GM21381 (cell line): Measurements from ENCODE around the gene MGAT2.
"Not testable (repeated sequence)": the region's sequence is repeated elsewhere in the genome, so short reads cannot be mapped to it uniquely, and the experiment has no call there.

ENCODE experiments used
- ATAC-seq: cut with Tn5 transposase; IDR thresholded peaks from one replicate; pipeline ENCODE4 v1.9.1; 2021; ENCODE audit warnings: mild to moderate bottlenecking, moderate library complexity; ENCODE audit not compliant: unreplicated experiment

The MGAT2 gene

GRCh38 chr14:49620182-49621113 is at the start of gene MGAT2, which contains the start of gene RPL36AL:
Gene MGAT2 (plus strand): TSS chr14:49620799. CDS start chr14:49621269, 470 bp downstream.
Gene RPL36AL (minus strand): TSS chr14:49620626. CDS start chr14:49619104, 1,522 bp downstream.
- peak; percentile 93 for ATAC-seq

GRCh38 chr14:49574038-49574437 is 46.6 kb upstream of the MGAT2 start:
- no peak for ATAC-seq

DNA sequence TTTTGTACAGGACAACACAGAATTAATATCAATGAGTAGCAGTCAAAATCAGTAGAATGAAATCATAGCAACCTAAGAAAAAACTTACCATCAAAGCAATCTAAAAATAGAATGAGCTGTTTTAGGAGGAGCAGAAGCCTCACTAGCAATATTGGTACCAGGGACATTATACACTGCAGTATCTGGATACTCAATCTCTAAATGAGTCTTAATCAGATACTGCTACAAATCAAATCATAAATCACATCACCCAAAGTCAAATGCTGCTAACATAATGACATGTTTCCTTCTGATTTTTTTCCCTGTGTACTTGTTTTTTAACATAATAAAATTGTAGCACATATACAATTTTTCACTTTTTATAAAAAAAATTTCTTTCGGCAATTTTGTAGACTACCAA is 42.5 kb upstream of the MGAT2 start:
- no peak for ATAC-seq

DNA sequence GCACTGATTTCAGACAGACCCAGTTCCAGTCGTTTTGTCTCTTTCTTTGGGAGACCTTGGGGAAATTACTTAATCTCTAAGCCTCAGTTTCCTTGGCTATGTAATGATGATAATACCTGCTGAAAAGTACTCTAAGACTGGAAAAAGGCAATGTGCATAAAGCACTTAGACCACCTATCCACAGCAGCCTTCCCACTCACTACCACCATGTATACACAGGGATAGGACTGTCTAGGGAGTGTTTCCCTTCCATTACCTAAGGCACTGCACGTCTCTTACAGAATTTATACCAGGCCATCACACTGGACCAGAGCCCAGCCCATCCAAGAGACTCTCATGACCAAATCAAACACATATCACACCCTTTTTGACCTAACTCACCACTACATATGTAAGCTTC is 40.8 kb upstream of the MGAT2 start:
- no peak for ATAC-seq

- no peak for ATAC-seq
Measured at GRCh38 chr14:49581209-49582112, 39.1 kb upstream of the MGAT2 start.

GRCh38 chr14:49582113-49582977 is 38.3 kb upstream of the MGAT2 start:
- no peak for ATAC-seq

GRCh38 chr14:49583629-49584028 is 37.0 kb upstream of the MGAT2 start:
- no peak for ATAC-seq

- no peak for ATAC-seq
Measured at GRCh38 chr14:49584058-49584457, 36.5 kb upstream of the MGAT2 start.

DNA sequence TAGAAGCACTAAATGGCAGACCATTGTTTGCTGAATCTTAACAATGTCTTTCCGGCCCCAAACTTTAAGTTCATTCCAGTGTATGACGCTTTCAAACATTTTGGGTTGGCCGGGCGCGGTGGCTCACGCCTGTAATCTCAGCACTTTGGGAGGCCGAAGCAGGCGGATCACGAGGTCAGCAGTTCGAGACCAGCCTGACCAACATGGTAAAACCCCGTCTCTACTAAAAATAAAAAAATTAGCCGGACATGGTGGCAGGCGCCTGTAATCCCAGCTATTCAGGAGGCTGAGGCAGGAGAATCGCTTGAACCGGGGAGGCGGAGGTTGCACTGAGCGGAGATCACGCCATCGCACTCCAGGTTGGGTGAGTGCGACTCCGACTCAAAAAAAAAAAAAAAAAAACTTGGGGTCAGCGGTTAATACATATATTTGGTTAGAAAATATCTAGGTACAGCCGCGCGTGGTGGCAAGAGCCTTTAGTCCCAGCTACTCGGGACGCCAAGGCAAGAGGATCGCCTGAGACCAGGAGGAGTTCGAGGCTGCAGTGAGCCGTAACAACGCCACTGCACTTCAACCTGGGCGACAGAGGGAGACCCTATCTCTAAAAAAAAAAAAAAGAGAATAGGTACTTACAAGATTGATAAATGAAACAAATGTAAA is 35.5 kb upstream of the MGAT2 start:
- ATAC-seq: not testable (repeated sequence)

- ATAC-seq: peak; percentile 85
Measured at GRCh38 chr14:49585803-49586672, 34.6 kb upstream of the MGAT2 start, which contains the start of gene RPS29. Gene RPS29 (minus strand): TSS chr14:49586380. CDS start chr14:49586346, 34 bp downstream.

DNA sequence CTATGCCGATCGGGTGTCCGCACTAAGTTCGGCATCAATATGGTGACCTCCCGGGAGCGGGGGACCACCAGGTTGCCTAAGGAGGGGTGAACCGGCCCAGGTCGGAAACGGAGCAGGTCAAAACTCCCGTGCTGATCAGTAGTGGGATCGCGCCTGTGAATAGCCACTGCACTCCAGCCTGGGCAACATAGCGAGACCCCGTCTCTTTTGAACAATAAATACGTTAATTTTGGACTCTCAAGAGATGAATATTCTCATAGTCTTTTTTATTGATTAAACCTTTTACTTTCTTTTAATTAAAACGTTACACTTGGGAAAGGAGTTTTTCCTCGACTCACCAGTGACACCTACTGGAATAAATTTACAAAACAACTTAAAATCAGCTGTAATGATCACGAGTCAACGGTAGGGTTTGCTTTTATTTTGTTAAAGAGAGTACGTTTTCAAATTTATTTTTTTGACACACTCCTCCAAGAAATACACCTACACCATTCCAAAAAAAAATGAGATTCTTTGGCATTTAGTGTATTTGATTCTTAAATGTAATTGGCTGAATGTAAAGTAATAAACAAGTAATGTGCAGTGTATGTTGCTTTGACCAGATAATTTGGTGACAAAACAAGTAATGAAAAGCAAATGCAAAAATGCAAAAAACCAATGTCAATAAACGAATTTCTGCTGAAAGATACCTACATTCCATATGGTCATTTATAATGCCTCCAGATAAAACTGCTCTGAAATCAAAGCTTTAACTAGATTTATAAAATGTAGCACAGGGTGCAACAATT is 33.7 kb upstream of the MGAT2 start:
- peak; percentile 38 for ATAC-seq

- no peak for ATAC-seq
Measured at GRCh38 chr14:49589387-49589786, 31.2 kb upstream of the MGAT2 start.

GRCh38 chr14:49593016-49593415 is 27.6 kb upstream of the MGAT2 start:
- ATAC-seq: no peak

GRCh38 chr14:49594347-49595091 is 26.1 kb upstream of the MGAT2 start:
- ATAC-seq: no peak

GRCh38 chr14:49598189-49598484 is 22.5 kb upstream of the MGAT2 start:
- peak; percentile 1 for ATAC-seq

- peak; percentile 57 for ATAC-seq
Measured at GRCh38 chr14:49598485-49599300, 21.9 kb upstream of the MGAT2 start, which contains the start of gene LRR1. Gene LRR1 (plus strand): TSS chr14:49598940. CDS start chr14:49599021, 81 bp downstream.

DNA sequence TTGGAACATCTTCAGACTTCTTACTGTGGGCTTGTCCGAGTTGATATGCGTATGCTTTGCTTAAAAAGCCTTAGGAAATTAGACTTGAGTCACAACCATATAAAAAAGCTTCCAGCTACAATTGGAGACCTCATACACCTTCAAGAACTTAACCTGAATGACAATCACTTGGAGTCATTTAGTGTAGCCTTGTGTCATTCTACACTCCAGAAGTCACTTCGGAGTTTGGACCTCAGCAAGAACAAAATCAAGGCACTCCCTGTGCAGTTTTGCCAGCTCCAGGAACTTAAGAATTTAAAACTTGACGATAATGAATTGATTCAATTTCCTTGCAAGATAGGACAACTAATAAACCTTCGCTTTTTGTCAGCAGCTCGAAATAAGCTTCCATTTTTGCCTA is 13.0 kb upstream of the MGAT2 start:
- ATAC-seq: no peak
